Ecto neural progenitor cell (in vitro differentiated cells): ENCODE data around the gene SYT13.
A peak's percentile ranks its signal among the peaks of the same experiment; 100 is the strongest.

Experiments used
- DNase-seq: peaks from one replicate; pipeline ENCODE4 v3.0.0-alpha.2; 2018; ENCODE audit warnings: low spot score

SYT13 gene

DNA sequence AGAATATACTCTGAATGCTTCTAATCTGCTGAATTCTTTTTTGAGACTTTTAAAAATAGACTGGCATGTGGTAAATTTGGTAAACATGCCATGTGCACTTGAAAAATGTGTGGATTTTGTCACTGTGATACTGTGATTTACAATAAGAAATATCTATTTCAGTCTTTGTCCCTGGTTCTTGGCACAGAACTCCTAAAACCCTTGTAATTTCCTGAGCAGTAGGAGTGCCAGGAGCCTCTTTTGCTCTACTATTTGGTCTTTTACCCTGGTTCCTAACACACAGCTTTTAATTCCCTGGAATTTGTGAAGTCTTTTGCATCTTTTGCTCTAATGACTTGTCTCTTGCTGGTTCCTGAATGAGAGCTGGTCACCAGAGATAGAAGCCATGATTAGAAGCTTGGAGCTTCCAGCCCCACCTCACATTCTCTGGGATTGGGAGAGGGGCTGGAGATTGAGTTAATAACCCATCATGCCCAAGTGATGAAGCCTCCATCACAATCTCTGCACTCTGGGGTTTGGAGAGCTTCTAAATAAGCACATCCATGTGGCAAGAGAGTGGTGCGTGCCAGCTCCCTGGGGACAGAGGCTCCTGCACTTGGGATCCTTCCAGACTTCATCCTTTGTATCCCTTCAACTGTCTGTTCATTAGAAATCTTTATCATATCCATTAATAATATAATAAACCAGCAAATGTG lies 27.2 kb upstream of the SYT13 start:
- peak; percentile 13 for DNase-seq

GRCh38 chr11:45305874-45306623 lies 19.9 kb upstream of the SYT13 start:
- DNase-seq = no peak

DNA sequence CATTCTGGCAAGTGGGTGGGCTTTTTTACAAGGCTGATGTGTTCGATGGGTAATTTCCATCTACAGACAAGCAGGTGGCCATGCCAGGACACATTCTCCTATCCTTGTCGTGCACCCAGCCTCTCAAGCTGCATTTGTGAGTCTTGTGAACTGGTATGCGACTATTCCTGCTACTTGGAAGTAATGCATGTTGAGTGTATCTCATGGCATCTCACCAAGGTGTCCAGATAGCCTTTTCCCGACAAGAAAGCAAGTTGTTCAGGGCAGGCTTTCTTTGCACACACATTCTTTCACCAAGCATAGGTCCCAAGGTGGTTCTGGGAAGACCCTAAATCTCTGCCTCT lies 18.8 kb upstream of the SYT13 start:
- no peak for DNase-seq

GRCh38 chr11:45304111-45304991 lies 18.2 kb upstream of the SYT13 start:
- peak; percentile 34 for DNase-seq

DNA sequence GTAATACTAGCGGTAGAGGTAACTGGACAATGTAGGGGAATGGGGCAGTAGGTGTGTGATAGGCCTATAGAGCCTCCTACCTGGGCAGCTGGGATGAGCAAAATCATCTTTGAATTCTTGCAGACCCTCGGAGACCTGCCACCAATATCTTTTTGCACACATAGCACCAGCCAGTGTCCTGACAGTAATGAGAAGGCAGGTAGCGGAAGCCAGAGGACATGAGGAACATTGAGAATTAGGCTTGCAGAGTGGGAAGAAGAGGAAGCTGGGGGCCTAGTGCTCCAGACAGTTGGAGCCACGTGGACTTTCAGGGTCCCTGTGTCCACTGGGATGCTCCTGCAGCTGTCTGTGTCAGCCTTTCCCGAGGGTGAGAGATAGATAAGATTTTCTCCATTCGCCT lies 17.2 kb upstream of the SYT13 start:
- no peak for DNase-seq

DNA sequence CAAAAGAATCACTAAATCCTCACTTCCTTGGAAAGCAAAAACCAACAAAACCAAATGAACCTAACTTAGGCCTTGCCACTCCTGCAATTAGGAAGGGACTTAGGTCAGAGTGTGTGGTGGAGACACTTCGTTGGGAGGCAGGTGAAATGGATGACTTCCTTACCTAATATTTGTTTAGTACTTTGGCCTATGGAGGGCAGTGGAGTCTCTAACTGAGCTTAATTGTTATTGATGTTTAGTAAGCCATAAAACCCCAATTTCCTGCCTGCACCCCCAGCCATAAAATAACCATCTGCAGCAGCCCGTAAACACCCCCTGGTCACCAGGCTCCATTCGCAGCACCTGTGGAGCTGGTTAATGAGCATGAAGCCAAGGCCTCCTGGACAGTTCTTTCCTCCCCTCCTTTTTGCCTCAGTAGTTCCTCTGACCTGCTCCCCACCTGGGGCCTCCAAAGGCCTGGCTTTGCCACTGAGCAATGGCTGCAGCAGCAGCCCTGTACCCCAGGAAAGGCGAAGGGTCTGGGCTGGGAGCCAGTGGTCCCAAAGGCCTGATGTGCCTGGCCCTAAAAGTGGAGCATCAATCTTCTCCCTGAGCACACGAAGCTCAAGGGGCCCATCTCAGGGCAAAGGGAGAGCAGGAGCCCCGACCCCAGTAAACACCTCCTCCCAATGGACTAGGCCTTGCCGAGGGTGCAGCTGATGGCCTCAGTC lies 15.6 kb upstream of the SYT13 start:
- DNase-seq = peak; percentile 11

DNA sequence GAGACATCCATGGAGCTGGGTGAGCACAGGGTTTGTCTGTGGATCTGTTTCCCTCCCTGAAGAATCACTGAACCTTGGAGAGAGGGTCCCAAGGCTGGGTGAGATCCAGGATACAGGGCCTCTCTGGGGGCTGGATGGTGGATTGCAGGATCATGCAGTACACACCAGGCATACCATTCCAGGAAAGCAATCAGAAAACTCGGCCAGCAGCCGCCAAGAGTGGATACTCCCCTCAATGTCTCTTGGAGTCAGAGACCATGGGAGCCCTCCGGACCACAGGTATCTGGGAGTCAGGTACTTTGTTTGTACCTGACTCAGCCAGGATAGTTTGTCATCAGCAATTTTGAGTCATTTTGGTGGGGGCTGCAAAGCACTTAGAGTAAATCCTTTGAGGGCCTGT lies 14.6 kb upstream of the SYT13 start:
- peak; percentile 21 for DNase-seq

DNA sequence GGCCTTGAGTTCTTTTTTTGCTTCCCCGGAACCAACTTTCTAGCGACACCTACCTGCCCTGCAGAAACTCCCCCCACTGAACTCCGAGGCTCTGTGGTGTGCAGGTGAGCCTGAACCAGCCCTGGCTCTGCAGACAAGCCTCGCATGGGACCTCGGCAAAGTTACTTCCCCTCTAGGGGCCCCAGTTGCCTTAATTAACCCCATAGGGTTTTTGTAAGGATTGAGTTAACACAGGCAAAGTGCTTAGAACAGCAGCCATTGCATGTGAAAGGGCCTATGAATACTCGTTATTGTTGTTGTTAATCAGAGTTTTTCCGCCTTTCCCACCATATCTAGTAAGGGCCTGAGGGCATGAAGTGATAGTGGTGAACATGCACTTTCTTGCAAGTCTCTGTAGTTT lies 12.6 kb upstream of the SYT13 start:
- DNase-seq = peak; percentile 27

DNA sequence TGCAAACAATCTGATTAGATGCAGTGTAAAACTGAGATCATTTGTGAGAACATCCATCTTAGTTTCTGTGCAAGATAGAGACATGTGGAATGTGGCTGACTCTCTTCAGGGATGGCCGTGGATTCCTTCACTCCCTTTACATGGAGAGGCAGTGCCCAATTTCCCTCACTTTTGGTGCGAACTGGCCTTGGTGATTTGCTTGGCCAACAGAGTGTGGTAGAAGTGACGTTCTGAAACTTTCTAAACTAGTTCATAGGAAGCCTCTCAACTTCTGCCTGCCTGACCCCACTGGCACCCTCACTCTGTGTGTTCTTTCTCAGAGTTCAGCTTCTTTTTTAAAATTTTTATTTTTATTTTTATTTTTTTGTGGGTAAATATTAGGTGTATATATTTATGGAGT lies 9.9 kb upstream of the SYT13 start:
- DNase-seq = no peak

GRCh38 chr11:45294499-45294898 lies 8.4 kb upstream of the SYT13 start:
- no peak for DNase-seq

DNA sequence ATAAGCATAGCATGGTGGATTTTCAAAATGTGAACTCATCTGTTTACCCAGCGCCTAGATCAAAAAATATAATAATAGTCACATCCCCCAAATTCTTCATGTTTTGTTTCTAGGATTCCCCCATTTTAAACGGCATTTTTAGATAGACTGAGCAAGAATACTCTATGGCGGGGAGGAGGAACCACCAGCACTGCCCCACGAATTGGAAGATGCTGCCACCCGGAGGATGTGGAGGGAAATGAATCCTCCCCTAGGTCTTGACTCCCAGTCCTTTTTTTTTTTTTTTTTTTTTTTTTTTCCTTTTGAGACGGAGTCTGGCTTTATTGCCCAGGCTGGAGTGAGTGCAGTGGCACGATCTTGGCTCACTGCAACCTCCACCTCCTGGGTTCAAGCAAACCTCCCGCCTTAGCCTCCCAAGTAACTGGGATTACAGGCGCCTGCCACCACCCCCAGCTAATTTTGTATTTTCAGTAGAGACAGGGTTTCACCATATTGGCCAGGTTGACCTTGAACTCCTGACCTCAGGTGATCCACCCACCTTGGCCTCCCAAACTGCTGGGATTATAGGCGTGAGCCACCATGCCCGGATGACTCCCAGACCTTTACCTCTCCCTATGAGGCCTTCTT lies 7.5 kb upstream of the SYT13 start:
- peak; percentile 72 for DNase-seq

DNA sequence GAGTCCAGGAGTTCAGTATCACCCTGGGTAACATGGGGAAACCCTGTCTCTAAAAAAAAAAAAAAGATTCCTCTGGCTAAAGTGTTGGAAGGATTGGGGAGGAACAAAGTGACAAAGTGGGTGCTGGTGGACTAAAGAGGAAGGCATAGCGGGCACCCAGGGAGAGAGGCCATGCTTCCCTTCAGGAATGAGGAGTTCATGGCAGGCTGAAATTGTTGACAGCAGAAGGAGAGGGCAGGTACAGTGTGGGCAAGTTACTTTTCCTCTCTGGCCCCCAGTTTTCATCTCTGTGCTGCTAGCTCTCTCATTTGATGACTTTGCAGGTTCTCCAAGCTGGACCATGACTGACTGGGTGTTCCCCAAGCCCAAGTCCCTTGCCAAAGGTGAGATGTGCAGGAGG lies 4.4 kb upstream of the SYT13 start:
- no peak for DNase-seq

DNA sequence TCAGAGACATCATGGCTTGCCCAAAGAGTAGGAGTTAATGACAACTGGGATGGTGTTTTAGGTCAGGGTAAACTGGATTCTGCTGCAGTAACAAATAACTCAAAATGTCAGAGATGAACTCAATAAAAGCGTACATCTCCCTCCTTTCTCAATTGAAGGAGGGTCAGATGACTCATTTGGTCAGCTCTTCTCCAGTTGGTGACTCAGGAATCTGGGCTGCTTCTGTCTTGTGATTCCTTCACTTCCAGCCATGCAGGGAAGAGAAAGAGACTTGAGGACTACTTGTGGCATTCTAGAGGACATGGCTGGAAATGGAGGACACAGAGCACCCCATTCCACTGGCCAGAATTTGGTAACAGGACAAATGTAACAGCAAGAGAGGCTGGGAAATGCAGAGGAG lies 3.2 kb upstream of the SYT13 start:
- DNase-seq = no peak

DNA sequence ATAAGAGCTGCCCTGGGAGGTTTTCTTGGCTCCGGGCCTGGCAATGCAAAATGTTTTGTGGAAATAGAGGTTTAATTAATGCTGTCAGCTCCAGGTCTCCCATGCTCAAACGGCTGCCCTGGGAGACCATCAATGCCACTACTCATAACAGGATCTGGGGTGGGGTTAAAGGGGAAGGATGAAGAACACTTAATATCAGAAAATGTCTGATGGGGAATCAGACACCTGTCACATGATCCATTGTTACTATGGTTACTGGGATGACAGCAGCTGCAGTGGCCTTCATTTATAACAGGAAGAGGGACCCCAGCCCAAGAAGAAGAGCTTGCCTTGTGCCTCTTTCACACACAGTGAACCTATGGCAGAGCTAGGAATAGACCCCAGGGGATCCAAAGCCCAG lies 2.2 kb upstream of the SYT13 start:
- no peak for DNase-seq

GRCh38 chr11:45287316-45287903 lies 1.3 kb upstream of the SYT13 start:
- DNase-seq = no peak

GRCh38 chr11:45285250-45285828 lies 802 bp downstream of the SYT13 start:
- peak; percentile 52 for DNase-seq

DNA sequence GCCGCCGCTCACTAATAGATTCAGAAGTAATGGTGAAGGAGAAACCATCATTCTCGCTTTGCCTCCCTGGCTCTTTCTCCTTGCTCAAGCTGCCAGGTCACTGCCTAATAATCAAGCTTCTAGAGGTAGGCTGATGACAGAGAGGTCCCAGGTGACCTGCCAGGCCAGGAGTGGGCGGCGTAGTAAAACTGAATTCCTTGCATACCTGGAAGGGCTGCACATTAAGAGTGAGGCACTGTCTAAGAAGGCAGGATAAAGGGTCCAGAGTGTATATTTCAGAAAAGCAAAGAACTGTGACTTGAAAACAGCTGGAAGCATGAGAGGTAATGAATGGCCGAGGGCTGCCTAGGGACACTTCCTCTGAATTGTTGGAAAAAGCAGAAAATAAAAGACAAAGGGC lies 4.1 kb downstream of the SYT13 start:
- no peak for DNase-seq

DNA sequence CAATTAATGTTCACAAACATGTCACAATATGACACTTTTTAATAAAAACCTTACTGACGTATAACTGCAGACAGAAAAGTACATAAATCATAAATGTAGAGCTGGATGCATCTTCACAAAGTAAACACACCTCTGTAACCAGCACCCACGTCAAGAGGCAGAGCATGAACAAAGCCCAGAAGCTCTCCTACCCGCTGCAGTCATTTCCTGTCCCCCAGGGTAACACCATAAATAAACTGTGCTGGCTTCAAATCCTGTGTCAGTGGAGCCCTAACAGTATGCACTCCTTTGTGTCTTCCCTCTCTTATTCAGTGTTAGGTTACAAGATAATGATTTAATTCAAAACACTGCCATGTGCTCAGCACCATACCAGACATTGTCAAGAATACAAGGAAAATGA lies 5.7 kb downstream of the SYT13 start:
- DNase-seq = no peak

DNA sequence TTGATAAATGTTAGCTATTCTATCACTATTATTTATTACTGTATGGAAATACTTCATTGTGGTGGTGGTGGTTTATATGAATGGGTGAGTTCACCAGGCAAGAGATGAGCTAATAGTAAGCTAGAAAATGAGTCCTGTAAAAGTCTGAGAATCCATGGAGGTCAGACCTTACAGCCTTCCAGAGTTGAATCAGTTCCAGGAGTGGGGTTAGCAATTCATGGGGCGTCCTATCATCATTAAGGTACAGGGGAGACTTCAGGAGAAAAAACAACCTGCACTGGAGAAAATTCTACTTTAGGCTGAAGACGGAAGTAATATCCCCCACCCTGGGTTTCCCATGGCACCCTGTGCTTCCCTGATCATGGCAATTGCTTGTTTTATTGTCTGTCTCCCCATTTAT lies 6.5 kb downstream of the SYT13 start:
- no peak for DNase-seq

DNA sequence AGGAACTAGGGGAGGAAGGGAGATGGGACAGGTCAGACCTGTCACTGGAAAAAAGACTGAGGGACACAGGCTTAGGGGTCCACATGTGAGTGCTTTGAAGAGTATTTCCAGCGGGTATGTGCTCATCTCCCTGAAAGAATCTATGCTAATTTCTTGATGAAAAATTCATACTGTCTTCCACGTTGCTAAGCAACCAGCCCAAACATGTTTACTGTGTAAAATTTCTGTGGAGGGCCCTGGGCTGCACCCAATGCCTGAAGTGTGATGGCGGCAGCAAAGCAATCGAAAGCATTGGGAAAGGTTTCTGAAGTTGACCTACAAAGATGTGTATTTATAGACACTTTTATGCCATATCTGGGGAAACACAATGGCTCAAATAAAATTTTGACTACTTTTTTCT lies 7.4 kb downstream of the SYT13 start:
- no peak for DNase-seq

- DNase-seq = no peak
Observed at GRCh38 chr11:45275828-45276227, 10.3 kb downstream of the SYT13 start.
